Activated B cell treated with CpG ODN at 0.5 μM for 24 hours (primary cell): ENCODE results near the gene TBCK. TPM values are rescaled to one million over a fixed set of nuclear protein-coding genes. Genes with fewer than 3 reads are reported as not detected.

Experiments
- ATAC-seq: fragments of 200-7000 bp; cut with Tn5 transposase; one replicate; pipeline ENCODE4 v1.10.0; 2021; ENCODE audit warnings: low read depth, mild to moderate bottlenecking, moderate library complexity
- CTCF ChIA-PET: fragments of 350-600 bp; sonication (Branson Sonifier 250); formaldehyde crosslinking; loops from one replicate; lab custom pipeline; 2021; ENCODE audit warnings: antibody characterized with exemption; lab: Charles Lee
- POLR2A ChIA-PET: fragments of 350-600 bp; sonication (Branson Sonifier 250); formaldehyde crosslinking; loops from one replicate; lab custom pipeline; 2021; ENCODE audit warnings: antibody characterized with exemption; lab: Charles Lee
- DNase-seq: peaks from one replicate; pipeline ENCODE4 v3.0.0; 2022
- H3K27ac Mint-ChIP-seq: one replicate; pipeline ENCODE4 v1.8.0; 2020; ENCODE audit warnings: mixed read lengths
- H3K27me3 Mint-ChIP-seq: one replicate; pipeline ENCODE4 v1.8.0; 2021; ENCODE audit warnings: mixed read lengths
- H3K36me3 Mint-ChIP-seq: one replicate; pipeline ENCODE4 v1.8.0; 2021; ENCODE audit warnings: low read depth, mixed read lengths
- H3K4me1 Mint-ChIP-seq: one replicate; pipeline ENCODE4 v1.8.0; 2021; ENCODE audit warnings: mixed read lengths
- H3K4me3 Mint-ChIP-seq: one replicate; pipeline ENCODE4 v1.8.0; 2020; ENCODE audit warnings: mild to moderate bottlenecking, mixed read lengths
- H3K9me3 Mint-ChIP-seq: one replicate; pipeline ENCODE4 v1.8.0; 2020; ENCODE audit warnings: mixed read lengths
- CTCF ChIP-seq: fragments of 200-600 bp; IDR thresholded peaks from one replicate; pipeline ENCODE4 v1.8.0; 2022; ENCODE audit warnings: antibody characterized with exemption, mild to moderate bottlenecking
- intact Hi-C: fragments of 100-400 bp; cut with micrococcal nuclease; formaldehyde crosslinking; loops from one replicate; pipeline ENCODE4 v1.15.1; 2024
- total RNA-seq: library from RNA; stranded (reverse); gene quantifications from 2 replicates; pipeline ENCODE4 v1.2.3, GENCODE V29; 2022

Gene TBCK
- total RNA-seq, 1 donor from 2014 or later: 60.1 TPM

- H3K36me3 Mint-ChIP-seq: no peaks in the 10 kb centered on the region
- CTCF ChIA-PET: no interaction called here
- H3K9me3 Mint-ChIP-seq: no peaks in the 10 kb centered on the region
- POLR2A ChIA-PET: no interaction called here
- no peak overlapping the region for H3K27ac Mint-ChIP-seq
- no peak for TF ChIP-seq CTCF
- no peaks in the 10 kb centered on the region for H3K4me1 Mint-ChIP-seq
- intact Hi-C loops: no loop called here
- DNase-seq (no peak), ATAC-seq (no peak)
- H3K4me3 Mint-ChIP-seq: no peak overlapping the region
- peaks cover 2% of the 10 kb centered on the region for H3K27me3 Mint-ChIP-seq
These were observed 321.9 kb downstream of the TBCK start for GRCh38 chr4:105994061-105994460.

- H3K27me3 Mint-ChIP-seq: peaks cover 6% of the 10 kb centered on the region
- H3K9me3 Mint-ChIP-seq: peaks cover 5% of the 10 kb centered on the region
- H3K4me3 Mint-ChIP-seq: no peak overlapping the region
- ChIA-PET POLR2A (no interaction called here), CTCF (no interaction called here)
- DNase-seq (no peak), ATAC-seq (no peak)
- H3K27ac Mint-ChIP-seq: no peak overlapping the region
- no peak for TF ChIP-seq CTCF
- no peaks in the 10 kb centered on the region for H3K36me3 Mint-ChIP-seq
- intact Hi-C loops: no loop called here
- no peaks in the 10 kb centered on the region for H3K4me1 Mint-ChIP-seq
These were observed 323.2 kb downstream of the TBCK start for GRCh38 chr4:105992641-105993305.

GRCh38 chr4:105991726-105992125, 324.3 kb downstream of the TBCK start:
- H3K4me1 Mint-ChIP-seq: no peaks in the 10 kb centered on the region
- peaks cover 4% of the 10 kb centered on the region for H3K27me3 Mint-ChIP-seq
- H3K9me3 Mint-ChIP-seq: peaks cover 5% of the 10 kb centered on the region
- ChIA-PET CTCF (no interaction called here), POLR2A (no interaction called here)
- no peak overlapping the region for H3K27ac Mint-ChIP-seq
- no peaks in the 10 kb centered on the region for H3K36me3 Mint-ChIP-seq
- DNase-seq (no peak), ATAC-seq (no peak)
- no peak overlapping the region for H3K4me3 Mint-ChIP-seq
- intact Hi-C loops: no loop called here
- no peak for TF ChIP-seq CTCF

Other genes with a start within 250 kb of the TBCK start
- gene AIMP1, start 341 bp upstream of the TBCK start, total RNA-seq: 49.4 and 53.5 TPM in 2 replicates
- not detected in 2 replicates for gene GIMD1, start 52.6 kb upstream of the TBCK start, total RNA-seq